Breast epithelium (tissue), 3 donors: ENCODE data around the gene YIPF4.
A peak's percentile ranks its signal among the peaks of the same experiment; 100 is the strongest.

Experiments used
- CTCF ChIP-seq, 3 donors: fragments of 450-650 bp; IDR thresholded peaks; one replicate each; pipeline ENCODE4 v1.5.1; 2016 to 2017; ENCODE audit warnings: antibody characterized with exemption in 3 of 3, mild to moderate bottlenecking in 3 of 3, moderate library complexity in 3 of 3
- POLR2A ChIP-seq: fragments of 450-650 bp; IDR thresholded peaks from one replicate; pipeline ENCODE4 v1.6.1; 2016; ENCODE audit warnings: antibody characterized with exemption, mild to moderate bottlenecking, moderate library complexity

GRCh38 chr2:32356681-32357317 lies 79.1 kb downstream of the YIPF4 start, which contains the start of gene BIRC6:
- TF ChIP-seq CTCF (IDR thresholded peaks at IDR 0.05) (no peak), POLR2A (peak; percentile 25)
